Endodermal cell (in vitro differentiated cells): ENCODE results near the gene NTRK1. TPM values are rescaled to one million over a fixed set of nuclear protein-coding genes. Genes with fewer than 3 reads are reported as not detected.

Experiments used
- DNase-seq: peaks from one replicate; pipeline ENCODE4 v3.0.0-alpha.2; 2017
- H3K27ac ChIP-seq: 2 replicates; pipeline ENCODE4 v1.5.1; 2013; ENCODE audit warnings: mild to moderate bottlenecking, low read depth, low read length, moderate library complexity
- H3K27me3 ChIP-seq: 2 replicates; pipeline ENCODE4 v1.6.1; 2013; ENCODE audit warnings: mild to moderate bottlenecking, low read length, moderate library complexity; ENCODE audit not compliant: insufficient read depth, control insufficient read depth, poor library complexity, severe bottlenecking
- H3K36me3 ChIP-seq: 2 replicates; pipeline ENCODE4 v1.7.0; 2013; ENCODE audit warnings: mild to moderate bottlenecking, low read length, moderate library complexity; ENCODE audit not compliant: control insufficient read depth, insufficient read depth
- H3K4me1 ChIP-seq: one replicate; pipeline ENCODE4 v1.7.0; 2013; ENCODE audit warnings: low read length; ENCODE audit not compliant: control insufficient read depth, insufficient read depth
- H3K4me3 ChIP-seq: 2 replicates; pipeline ENCODE4 v1.5.1; 2013; ENCODE audit warnings: mild to moderate bottlenecking, low read length, moderate library complexity
- H3K9ac ChIP-seq: 2 replicates; pipeline ENCODE4 v1.6.1; 2013; ENCODE audit warnings: mild to moderate bottlenecking, low read length, moderate library complexity; ENCODE audit not compliant: poor library complexity, severe bottlenecking; ENCODE audit errors: extremely low read depth
- H3K9me3 ChIP-seq: 2 replicates; pipeline ENCODE4 v1.6.1; 2013; ENCODE audit warnings: mild to moderate bottlenecking, low read length, moderate library complexity; ENCODE audit not compliant: control insufficient read depth
- H3K27ac Mint-ChIP-seq: 2 replicates; pipeline ENCODE4 v1.8.0; 2020; ENCODE audit warnings: mixed read lengths
- H3K27me3 Mint-ChIP-seq: 2 replicates; pipeline ENCODE4 v1.8.0; 2021; ENCODE audit warnings: mild to moderate bottlenecking, mixed read lengths; ENCODE audit not compliant: insufficient read depth
- H3K36me3 Mint-ChIP-seq: 2 replicates; pipeline ENCODE4 v1.8.0; 2020; ENCODE audit warnings: low read depth, mixed read lengths
- H3K4me1 Mint-ChIP-seq: 2 replicates; pipeline ENCODE4 v1.8.0; 2020; ENCODE audit warnings: mixed read lengths
- H3K4me3 Mint-ChIP-seq: 2 replicates; pipeline ENCODE4 v1.8.0; 2020; ENCODE audit warnings: mild to moderate bottlenecking, moderate library complexity, mixed read lengths
- H3K9me3 Mint-ChIP-seq: 2 replicates; pipeline ENCODE4 v1.8.0; 2020; ENCODE audit warnings: mild to moderate bottlenecking, mixed read lengths
- WGBS, 2 experiments: methylation state at CpG; one replicate each; pipeline versions ENCODE4 v1.1.5 to v1.1.7; 2013; ENCODE audit warnings: missing lambda C conversion rate in 2 of 2, mixed read lengths in 1 of 2; ENCODE audit not compliant: insufficient coverage in 1 of 2, insufficient read length in 1 of 2; 5-methylcytosine and 5-hydroxymethylcytosine counted together
- total RNA-seq, 2 donors: library from RNA; stranded (reverse); fragmentation: NEBNext Ultra II Directional in 1 of 2; extraction: Animal tissue kit (Norgen Biotek cat#: 25700) in 1 of 2; gene quantifications; 2 replicates in 1 of 2; 3 replicates in 1 of 2; pipeline ENCODE4 v1.2.1, GENCODE V29; 2021
- TF ChIP-seq, protein P1 (sequence below): fragments of 200-600 bp; sonication (generic); conservative IDR thresholded peaks from 2 replicates; pipeline ENCODE4 v1.5.0; 2021; ENCODE audit warnings: antibody characterized with exemption, mild to moderate bottlenecking

NTRK1 gene
- total RNA-seq, 2 donors from 2014 or later = 0.44 to 0.82 TPM

DNA sequence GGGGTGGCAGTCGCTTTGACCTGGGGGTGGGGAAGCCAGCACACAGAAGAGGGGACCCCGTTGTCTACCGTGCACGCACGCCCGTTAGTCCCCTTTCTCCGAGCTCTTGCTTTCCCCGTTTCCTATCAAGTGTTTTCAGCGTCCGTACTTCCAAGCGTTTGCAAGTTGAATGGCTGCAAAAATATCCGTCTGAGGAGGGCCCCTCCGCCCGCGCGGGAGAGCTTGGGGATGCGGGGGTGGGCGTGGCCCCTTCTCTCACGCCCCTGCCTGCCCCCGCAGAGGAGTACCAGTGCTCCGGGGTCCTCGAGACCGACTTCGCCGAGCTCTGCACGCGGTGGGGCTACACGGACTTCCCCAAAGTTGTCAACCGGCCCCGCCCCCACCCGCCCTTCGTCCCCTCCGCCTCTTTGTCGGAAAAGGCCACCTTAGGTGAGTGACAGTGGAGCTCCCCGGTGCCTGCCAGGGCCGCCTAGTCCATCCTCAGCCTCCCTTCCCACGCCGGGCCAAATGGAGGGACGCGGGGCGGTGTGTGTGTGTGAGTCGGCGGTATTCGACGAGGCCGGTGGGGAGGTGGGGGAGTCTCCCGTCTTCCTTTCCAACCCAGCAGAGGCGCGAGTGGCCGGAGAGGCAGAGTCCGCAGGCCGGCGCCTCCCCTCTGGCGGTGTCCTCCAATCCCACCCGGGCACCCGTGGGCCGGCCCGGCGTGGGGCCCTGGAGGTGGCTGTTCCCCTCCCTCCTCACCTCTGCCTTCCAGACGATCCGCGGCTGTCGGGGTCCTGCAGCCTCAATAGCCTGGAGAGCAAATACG lies 63.2 kb downstream of the NTRK1 start:
- no peaks in the 10 kb centered on the region for H3K9me3 Mint-ChIP-seq
- peak; percentile 72 for DNase-seq
- peaks cover 100% of the 10 kb centered on the region for H3K27me3 Mint-ChIP-seq

DNA sequence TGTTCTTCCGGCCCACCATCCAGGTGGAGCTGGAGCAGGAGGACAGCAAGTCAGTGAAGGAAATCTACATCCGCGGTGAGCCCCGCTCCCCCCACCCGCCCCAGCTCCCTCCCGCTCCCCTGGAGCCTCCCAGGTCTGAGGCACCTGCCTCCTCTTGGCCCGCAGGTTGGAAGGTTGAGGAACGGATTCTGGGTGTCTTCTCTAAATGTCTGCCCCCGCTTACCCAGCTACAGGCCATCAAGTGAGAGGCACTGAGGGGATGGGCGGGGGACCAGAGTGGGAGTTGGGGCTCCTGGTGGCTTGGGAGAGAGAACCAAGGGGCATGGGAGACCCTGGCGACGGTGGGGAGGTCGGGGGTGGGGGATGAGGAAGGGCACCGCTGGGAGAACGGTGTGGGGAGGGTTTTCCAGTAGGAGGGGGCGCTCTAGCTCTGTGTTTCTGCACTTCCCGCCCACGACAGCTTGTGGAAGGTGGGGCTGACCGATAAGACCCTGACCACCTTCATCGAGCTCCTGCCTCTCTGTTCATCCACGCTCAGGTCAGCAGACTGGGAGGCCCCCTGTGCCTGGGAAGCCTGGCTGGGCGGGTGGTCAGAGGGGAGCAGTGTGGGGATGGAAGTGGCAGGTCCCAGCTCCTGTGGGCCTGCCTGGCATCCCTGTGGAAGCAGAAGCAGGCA lies 64.0 kb downstream of the NTRK1 start:
- TF ChIP-seq, protein P1, sequence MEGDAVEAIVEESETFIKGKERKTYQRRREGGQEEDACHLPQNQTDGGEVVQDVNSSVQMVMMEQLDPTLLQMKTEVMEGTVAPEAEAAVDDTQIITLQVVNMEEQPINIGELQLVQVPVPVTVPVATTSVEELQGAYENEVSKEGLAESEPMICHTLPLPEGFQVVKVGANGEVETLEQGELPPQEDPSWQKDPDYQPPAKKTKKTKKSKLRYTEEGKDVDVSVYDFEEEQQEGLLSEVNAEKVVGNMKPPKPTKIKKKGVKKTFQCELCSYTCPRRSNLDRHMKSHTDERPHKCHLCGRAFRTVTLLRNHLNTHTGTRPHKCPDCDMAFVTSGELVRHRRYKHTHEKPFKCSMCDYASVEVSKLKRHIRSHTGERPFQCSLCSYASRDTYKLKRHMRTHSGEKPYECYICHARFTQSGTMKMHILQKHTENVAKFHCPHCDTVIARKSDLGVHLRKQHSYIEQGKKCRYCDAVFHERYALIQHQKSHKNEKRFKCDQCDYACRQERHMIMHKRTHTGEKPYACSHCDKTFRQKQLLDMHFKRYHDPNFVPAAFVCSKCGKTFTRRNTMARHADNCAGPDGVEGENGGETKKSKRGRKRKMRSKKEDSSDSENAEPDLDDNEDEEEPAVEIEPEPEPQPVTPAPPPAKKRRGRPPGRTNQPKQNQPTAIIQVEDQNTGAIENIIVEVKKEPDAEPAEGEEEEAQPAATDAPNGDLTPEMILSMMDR = no peak
- H3K27me3 ChIP-seq = peaks cover 100% of the 10 kb centered on the region
- H3K27me3 Mint-ChIP-seq = peaks cover 100% of the 10 kb centered on the region
- no peaks in the 10 kb centered on the region for H3K9me3 ChIP-seq
- H3K36me3 ChIP-seq = no peaks in the 10 kb centered on the region
- no peaks in the 10 kb centered on the region for H3K4me1 ChIP-seq
- no peak overlapping the region for H3K9ac ChIP-seq
- peak; percentile 75 for DNase-seq
- H3K27ac ChIP-seq = no peak overlapping the region
- H3K36me3 Mint-ChIP-seq = no peaks in the 10 kb centered on the region
- H3K4me3 ChIP-seq = peak overlapping the region; percentile 69
- 24 to 54% methylated on average over 3 to 22 of the region's 22 CpGs for WGBS, 2 experiments
- H3K9me3 Mint-ChIP-seq = no peaks in the 10 kb centered on the region
- peak overlapping the region; percentile 47 for H3K4me3 Mint-ChIP-seq
- peaks cover 10% of the 10 kb centered on the region for H3K4me1 Mint-ChIP-seq
- H3K27ac Mint-ChIP-seq = no peak overlapping the region

More for the DNA sequence above, 63.2 kb downstream of the NTRK1 start:
- TF ChIP-seq, protein P1 = no peak
- Mint-ChIP-seq H3K4me3 (peak overlapping the region; percentile 47), H3K4me1 (peaks cover 10% of the 10 kb centered on the region), H3K36me3 (no peaks in the 10 kb centered on the region), H3K27ac (no peak overlapping the region)
- no peak overlapping the region for H3K9ac ChIP-seq
- no peaks in the 10 kb centered on the region for H3K4me1 ChIP-seq
- no peak overlapping the region for H3K27ac ChIP-seq
- H3K36me3 ChIP-seq = no peaks in the 10 kb centered on the region
- no peaks in the 10 kb centered on the region for H3K9me3 ChIP-seq
- H3K27me3 ChIP-seq = peaks cover 100% of the 10 kb centered on the region
- 2 to 3% methylated on average over 17 to 63 of the region's 64 CpGs for WGBS, 2 experiments
- peak overlapping the region; percentile 69 for H3K4me3 ChIP-seq

DNA sequence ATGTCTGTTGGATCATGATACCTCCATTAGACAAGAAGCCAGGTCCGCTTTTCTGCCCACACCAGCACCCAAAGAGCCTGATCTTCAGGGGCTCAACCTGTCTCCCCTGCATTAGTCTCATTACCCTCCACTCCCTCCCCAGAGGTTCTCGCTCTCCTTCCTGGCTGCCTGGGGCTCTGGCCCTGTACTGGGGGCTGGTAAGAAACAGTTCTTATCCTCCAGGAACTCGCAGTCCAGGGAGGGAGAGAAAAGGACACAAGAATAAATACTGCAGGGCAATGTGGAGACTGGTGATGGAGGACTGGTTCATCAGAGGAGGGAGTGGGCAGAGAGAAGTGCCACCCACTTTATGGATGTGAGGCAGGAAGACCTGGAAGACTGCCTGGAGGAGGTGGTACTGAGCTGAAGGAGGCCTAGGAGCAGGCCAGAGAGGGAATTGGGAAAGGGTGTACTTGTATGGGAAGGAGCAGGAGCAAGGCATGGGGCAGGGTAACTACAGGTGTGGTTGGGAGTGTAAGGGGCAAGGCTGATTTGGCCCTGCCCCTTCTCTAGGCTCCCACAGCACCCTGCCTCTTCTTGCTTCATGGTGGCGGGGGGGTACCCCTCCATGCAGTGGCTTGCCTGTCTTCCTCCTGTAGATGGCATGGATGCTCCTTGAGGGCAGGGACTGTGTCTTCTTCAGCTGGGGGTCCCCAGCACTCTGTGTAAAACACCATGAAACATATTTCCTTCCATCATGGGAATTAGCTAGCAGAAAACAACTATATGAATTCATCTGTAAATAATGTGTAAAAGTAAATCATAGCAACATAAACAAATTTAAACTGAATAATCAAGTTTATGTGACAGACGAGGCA lies 64.7 kb downstream of the NTRK1 start:
- Mint-ChIP-seq H3K27ac (no peak overlapping the region), H3K4me1 (peaks cover 10% of the 10 kb centered on the region), H3K36me3 (no peaks in the 10 kb centered on the region), H3K4me3 (peak overlapping the region; percentile 47), H3K27me3 (peaks cover 99% of the 10 kb centered on the region), H3K9me3 (no peaks in the 10 kb centered on the region)
- Histone ChIP-seq H3K4me1 (no peaks in the 10 kb centered on the region), H3K36me3 (no peaks in the 10 kb centered on the region), H3K27ac (no peak overlapping the region), H3K9ac (no peak overlapping the region), H3K9me3 (no peaks in the 10 kb centered on the region), H3K4me3 (no peak overlapping the region), H3K27me3 (peaks cover 94% of the 10 kb centered on the region)
- WGBS, 2 experiments = 75 to 84% methylated on average over 2 to 5 of the region's 5 CpGs
- TF ChIP-seq, protein P1 = no peak
- no peak for DNase-seq
